Thyroid gland (tissue), 4 donors: Measurements from ENCODE around the gene RASSF4. TPM values are rescaled to one million over a fixed set of nuclear protein-coding genes. Genes with fewer than 3 reads are reported as not detected.

Experiments used
- DNase-seq, 2 donors: peaks; one replicate each; pipeline ENCODE4 v3.0.0-alpha.2; 2019
- H3K27ac ChIP-seq, 3 donors: fragments of 200-600 bp; sonication (generic); 1 replicate in 2 of 3; 2 replicates in 1 of 3; pipeline ENCODE4 v1.5.1; 2016 to 2019; ENCODE audit warnings: mild to moderate bottlenecking in 1 of 3, moderate library complexity in 1 of 3
- H3K27me3 ChIP-seq: fragments of 200-600 bp; sonication (generic); one replicate; pipeline ENCODE4 v1.5.1; 2019
- H3K36me3 ChIP-seq, 2 donors: fragments of 200-600 bp; sonication (generic); one replicate each; pipeline ENCODE4 v1.5.1; 2016 to 2019
- H3K4me1 ChIP-seq, 2 donors: fragments of 200-600 bp; sonication (generic); one replicate each; pipeline ENCODE4 v1.5.1; 2017 to 2019
- H3K4me3 ChIP-seq, 3 donors: fragments of 200-600 bp; sonication (generic); replicated peaks in 1 of 3; 1 replicate in 2 of 3; 2 replicates in 1 of 3; pipeline ENCODE4 v1.5.1; 2016; ENCODE audit warnings: mild to moderate bottlenecking in 1 of 3
- H3K9me3 ChIP-seq: fragments of 200-600 bp; sonication (generic); one replicate; pipeline ENCODE4 v1.5.1; 2017
- CTCF ChIP-seq, 6 experiments: fragments of 200-600 bp in 3 of 6; fragments of 450-650 bp in 3 of 6; sonication (generic) in 3 of 6; IDR thresholded peaks; one replicate each; pipeline ENCODE4 v1.5.1; 2016 to 2019; ENCODE audit warnings: antibody characterized with exemption in 6 of 6, mild to moderate bottlenecking in 2 of 6, inconsistent platforms in 1 of 6, moderate library complexity in 1 of 6
- POLR2A ChIP-seq, 2 donors: fragments of 450-650 bp; IDR thresholded peaks; one replicate each; pipeline ENCODE4 v1.6.1; 2017; ENCODE audit warnings: antibody characterized with exemption in 2 of 2, mild to moderate bottlenecking in 2 of 2, moderate library complexity in 1 of 2
- WGBS, 2 donors: methylation state at CpG; one replicate each; pipeline ENCODE4 v1.1.5; 2017; 5-methylcytosine and 5-hydroxymethylcytosine counted together
- intact Hi-C: fragments of 100-400 bp; cut with DNase I; formaldehyde crosslinking; loops from one replicate; pipeline ENCODE4 v1.15.1; 2023
- total RNA-seq, 4 donors: library from RNA; depleted of rRNA; stranded (reverse); fragments of >200 nt; gene quantifications; one replicate each; pipeline ENCODE4 v1.2.3, GENCODE V29; 2016

RASSF4 gene
- total RNA-seq, 4 donors from 2014 or later = 175 to 226 (median 203) TPM

- H3K4me1 ChIP-seq = peaks cover 42 to 73% of the 10 kb centered on the region in 2 donors
- no peak for TF ChIP-seq POLR2A (IDR thresholded peaks at IDR 0.05)
- no peak for TF ChIP-seq CTCF (IDR thresholded peaks at IDR 0.05)
- peak overlapping the region; percentile 42 to 92 (median 74) for H3K27ac ChIP-seq
- intact Hi-C loops = no loop called here
- no peak overlapping the region for H3K4me3 ChIP-seq
- H3K27me3 ChIP-seq = no peaks in the 10 kb centered on the region
- H3K9me3 ChIP-seq = no peaks in the 10 kb centered on the region
- peaks cover 9 to 10% of the 10 kb centered on the region in 2 donors for H3K36me3 ChIP-seq
- peak in 1 of 2 donors; percentile 32 for DNase-seq
- WGBS, 2 donors = 85 to 89% methylated on average over 5 to 6 of the region's 6 CpGs
Measured at GRCh38 chr10:44998146-44998631, 38.6 kb downstream of the RASSF4 start.

GRCh38 chr10:45000138-45000751 is 40.6 kb downstream of the RASSF4 start:
- peaks cover 36 to 58% of the 10 kb centered on the region in 2 donors for H3K4me1 ChIP-seq
- WGBS, 2 donors = 45 to 47% methylated on average over 12 of the region's 12 CpGs
- TF ChIP-seq POLR2A (IDR thresholded peaks at IDR 0.05) (no peak), CTCF (IDR thresholded peaks at IDR 0.05) (no peak)
- no peaks in the 10 kb centered on the region for H3K27me3 ChIP-seq
- peaks cover 7 to 12% of the 10 kb centered on the region in 2 donors for H3K36me3 ChIP-seq
- peak overlapping the region in 2 of 3 donors; percentile 18 to 52 for H3K4me3 ChIP-seq
- no peaks in the 10 kb centered on the region for H3K9me3 ChIP-seq
- intact Hi-C loops = loop anchor here (10.0 kb wide), 1 partner anchor 235 kb away; no protein-coding TSS in a partner anchor
- peak; percentile 39 to 40 for DNase-seq
- H3K27ac ChIP-seq = peak overlapping the region; percentile 92 to 97 (median 94)

GRCh38 chr10:45000752-45001380 is 41.3 kb downstream of the RASSF4 start, which contains the start of gene ZNF22:
Gene ZNF22, plus strand, starts transcription at chr10:45000923. Its CDS starts 2,446 bp downstream, at chr10:45003369.
- Histone ChIP-seq H3K9me3 (no peaks in the 10 kb centered on the region), H3K4me1 (peaks cover 32 to 52% of the 10 kb centered on the region in 2 donors), H3K36me3 (peaks cover 7 to 12% of the 10 kb centered on the region in 2 donors), H3K27ac (peak within 1 kb of the TSS; percentile 92 to 97 (median 94)), H3K27me3 (no peaks in the 10 kb centered on the region), H3K4me3 (peak within 1 kb of the TSS; percentile 8 to 53 (median 52))
- peak; percentile 58 to 64 for DNase-seq
- 1 to 2% methylated on average over 20 to 29 of the region's 79 CpGs for WGBS, 2 donors
- TF ChIP-seq CTCF (IDR thresholded peaks at IDR 0.05) = peak in 2 of 6 experiments; percentile 11 to 14
- TF ChIP-seq POLR2A (IDR thresholded peaks at IDR 0.05) = peak in 1 of 2 donors; percentile 60
- intact Hi-C loops = loop anchor here (10.0 kb wide), 1 partner anchor 234 kb away; no protein-coding TSS in a partner anchor

GRCh38 chr10:45001381-45002148 is 42.0 kb downstream of the RASSF4 start:
- H3K4me1 ChIP-seq = peaks cover 25 to 45% of the 10 kb centered on the region in 2 donors
- no peaks in the 10 kb centered on the region for H3K27me3 ChIP-seq
- H3K27ac ChIP-seq = peak overlapping the region; percentile 92 to 97 (median 94)
- peak overlapping the region; percentile 8 to 53 (median 52) for H3K4me3 ChIP-seq
- H3K36me3 ChIP-seq = peaks cover 7 to 12% of the 10 kb centered on the region in 2 donors
- H3K9me3 ChIP-seq = no peaks in the 10 kb centered on the region
- TF ChIP-seq POLR2A (IDR thresholded peaks at IDR 0.05) (peak in 1 of 2 donors; percentile 61), CTCF (IDR thresholded peaks at IDR 0.05) (peak in 3 of 6 experiments; percentile 8 to 53 (median 26))
- intact Hi-C loops = loop anchor here (10.0 kb wide), 1 partner anchor 233 kb away; no protein-coding TSS in a partner anchor
- DNase-seq = peak; percentile 94 to 95
- WGBS, 2 donors = 12 to 15% methylated on average over 10 to 13 of the region's 13 CpGs
